ENCODE results near the gene THAP10. TPM values are rescaled to one million over a fixed set of nuclear protein-coding genes. Genes with fewer than 3 reads are reported as not detected.

Gene THAP10
- total and polyA plus RNA-seq, 9 of the 15 experiments (the other 6 are each of a cell fraction or from before 2014, with no cell fraction given), result 0.04 to 0.28 (median 0.09) TPM; not detected in 3

GRCh38 chr15:70936326-70936725 is 44.1 kb upstream of the THAP10 start:
- WGBS (ENCODE audit: insufficient coverage, low coverage, missing lambda C conversion rate), result 6% methylated on average over 4 of the region's 4 CpGs
- ChIA-PET POLR2A (no interaction called here), CTCF (ENCODE audit: low intra/inter-chr PET ratio) (no interaction called here)
- no peak overlapping the region for H3K4me3 ChIP-seq
- no peak for DNase-seq (ENCODE audit: extremely low read depth in 1 of 4, low spot score in 3 of 4)
- H3K9me1 ChIP-seq (ENCODE audit: control insufficient read depth, insufficient read depth, low read length), result no peaks in the 10 kb centered on the region
- no peaks in the 10 kb centered on the region for H3K79me2 ChIP-seq (ENCODE audit: control insufficient read depth, insufficient read depth, low read length)
- BruUV-seq (replicated peaks), result no TSS peak
- H3K4me1 ChIP-seq (replicated peaks in 1 of 2; ENCODE audit: control insufficient read depth in 2 of 2, insufficient read depth in 2 of 2, low read length in 2 of 2), result no peaks in the 10 kb centered on the region
- ATAC-seq, result no peak
- no peak overlapping the region for H3K9ac ChIP-seq (ENCODE audit: insufficient read depth in 1 of 2, low read depth in 2 of 2, low read length in 2 of 2)
- no peaks in the 10 kb centered on the region for H3K27me3 ChIP-seq (ENCODE audit: control insufficient read depth in 2 of 2, insufficient read depth in 2 of 2, low read length in 2 of 2)
- no peak for FAIRE-seq
- H3K9me3 ChIP-seq (replicated peaks; ENCODE audit: control insufficient read depth, insufficient read depth, low read depth, low read length), result no peaks in the 10 kb centered on the region
- H4K20me1 ChIP-seq (replicated peaks; ENCODE audit: control insufficient read depth, insufficient read depth, low read length), result no peaks in the 10 kb centered on the region
- in situ Hi-C loops (cut with MboI), result no loop called here
- H3K27ac ChIP-seq (ENCODE audit: extremely low read depth, low read depth, low read length), result no peak overlapping the region
- no peaks in the 10 kb centered on the region for H3K36me3 ChIP-seq (ENCODE audit: control insufficient read depth, insufficient read depth, low read length)
- intact Hi-C loops (cut with micrococcal nuclease), result no loop called here
- no peak overlapping the region for H3K4me2 ChIP-seq (ENCODE audit: insufficient read depth, low read length)
- H2AFZ ChIP-seq (ENCODE audit: low read depth, low read length), result no peak overlapping the region
- TF ChIP-seq XRCC4 (IDR thresholded peaks at IDR 0.05; ENCODE audit: extremely low read depth, insufficient read depth, insufficient read length), result no peak
- no peak for TF ChIP-seq ZBTB5 (IDR thresholded peaks at IDR 0.05)
- no peak for TF ChIP-seq MED1 (CRISPR knock-in tag; IDR thresholded peaks at IDR 0.05; ENCODE audit: borderline replicate concordance)
- TF ChIP-seq HDAC8 (tag; IDR thresholded peaks at IDR 0.05), result no peak
- no peak for TF ChIP-seq ZNF644 (tag; IDR thresholded peaks at IDR 0.05; ENCODE audit: low read depth)
- TF ChIP-seq SMAD4 (CRISPR knock-in tag; conservative IDR thresholded peaks at IDR 0.05), result no peak
- TF ChIP-seq ZNF57 (CRISPR knock-in tag; IDR thresholded peaks at IDR 0.05), result no peak
- no peak for TF ChIP-seq ZNF133 (CRISPR knock-in tag; IDR thresholded peaks at IDR 0.05)
- no peak for TF ChIP-seq TEAD2 (tag; IDR thresholded peaks at IDR 0.05)
- TF ChIP-seq PBX2 (CRISPR knock-in tag; IDR thresholded peaks at IDR 0.05; ENCODE audit: low read depth), result no peak
- TF ChIP-seq PBX2 (tag; conservative IDR thresholded peaks at IDR 0.05; ENCODE audit: low read depth), result no peak
- TF ChIP-seq TSC22D4 (tag; IDR thresholded peaks at IDR 0.05), result no peak
- TF ChIP-seq U2AF1 (optimal IDR thresholded peaks at IDR 0.05; ENCODE audit: low read depth, low read length), result no peak
- no peak for TF ChIP-seq ZNF239 (CRISPR knock-in tag; IDR thresholded peaks at IDR 0.05)
- TF ChIP-seq ATF1 (CRISPR knock-in tag; IDR thresholded peaks at IDR 0.05), result no peak
- TF ChIP-seq ATF1 (tag; IDR thresholded peaks at IDR 0.05), result no peak
- no peak for TF ChIP-seq SMC3 (conservative IDR thresholded peaks at IDR 0.05; ENCODE audit: insufficient read depth, low read depth, low read length)
- no peak for TF ChIP-seq ZNF561 (CRISPR knock-in tag; conservative IDR thresholded peaks at IDR 0.05)
- no peak for TF ChIP-seq MEIS2 (IDR thresholded peaks at IDR 0.05; ENCODE audit: partially characterized antibody)
- TF ChIP-seq CGGBP1 (CRISPR knock-in tag; IDR thresholded peaks at IDR 0.05), result no peak

Data from K562 (cell line).